CD4-positive, alpha-beta T cell (primary cell): ENCODE results near the gene TEDC2. TPM values are rescaled to one million over a fixed set of nuclear protein-coding genes. Genes with fewer than 3 reads are reported as not detected.

ENCODE experiments used
- ATAC-seq: fragments of 200-7000 bp; cut with Tn5 transposase; one replicate; pipeline ENCODE4 v1.10.0; 2022; ENCODE audit warnings: mild to moderate bottlenecking; ENCODE audit not compliant: poor library complexity
- CTCF ChIA-PET: fragments of 350-600 bp; sonication (Branson Sonifier 250); formaldehyde crosslinking; loops from one replicate; lab custom pipeline; 2021; ENCODE audit warnings: antibody characterized with exemption, inconsistent platforms; lab: Charles Lee
- POLR2A ChIA-PET: fragments of 350-600 bp; sonication (Branson Sonifier 250); formaldehyde crosslinking; loops from one replicate; lab custom pipeline; 2021; ENCODE audit warnings: antibody characterized with exemption, inconsistent platforms; lab: Charles Lee
- DNase-seq, 14 experiments: peaks; one replicate each; pipeline ENCODE4 v3.0.0-alpha.2; 2013 to 2020; ENCODE audit warnings: mixed read lengths in 2 of 14
- H3K27ac ChIP-seq, 2 donors: one replicate each; pipeline versions ENCODE4 v1.5.1 to v1.7.0; 2013; ENCODE audit warnings: low read length in 2 of 2, low read depth in 1 of 2, mild to moderate bottlenecking in 1 of 2
- H3K27me3 ChIP-seq, 2 experiments: 1 replicate in 1 of 2; 2 replicates in 1 of 2; pipeline versions ENCODE4 v1.6.1 to v1.7.0; 2013; ENCODE audit warnings: low read length in 2 of 2, control low read depth in 1 of 2, mild to moderate bottlenecking in 1 of 2, moderate library complexity in 1 of 2; ENCODE audit not compliant: insufficient read depth in 2 of 2, control insufficient read depth in 1 of 2
- H3K36me3 ChIP-seq: one replicate; pipeline ENCODE4 v1.6.1; 2013; ENCODE audit warnings: low read length, control low read depth; ENCODE audit not compliant: insufficient read depth
- H3K4me1 ChIP-seq: one replicate; pipeline ENCODE4 v1.6.1; 2013; ENCODE audit warnings: low read length, control low read depth; ENCODE audit not compliant: insufficient read depth
- H3K4me3 ChIP-seq: one replicate; pipeline ENCODE4 v1.5.1; 2013; ENCODE audit warnings: mild to moderate bottlenecking, low read length, moderate library complexity
- H3K9me3 ChIP-seq, 2 experiments: 1 replicate in 1 of 2; 2 replicates in 1 of 2; pipeline versions ENCODE4 v1.6.1 to v1.7.0; 2013; ENCODE audit warnings: low read length in 2 of 2, mild to moderate bottlenecking in 2 of 2, control low read depth in 1 of 2, moderate library complexity in 1 of 2; ENCODE audit not compliant: control insufficient read depth in 1 of 2, insufficient read depth in 1 of 2
- H3K27ac Mint-ChIP-seq: one replicate; pipeline ENCODE4 v1.8.0; 2020; ENCODE audit warnings: mixed read lengths
- H3K27me3 Mint-ChIP-seq: one replicate; pipeline ENCODE4 v1.8.0; 2021; ENCODE audit warnings: mixed read lengths
- H3K36me3 Mint-ChIP-seq: one replicate; pipeline ENCODE4 v1.8.0; 2021; ENCODE audit warnings: low read depth, mixed read lengths
- H3K4me1 Mint-ChIP-seq: one replicate; pipeline ENCODE4 v1.8.0; 2021; ENCODE audit warnings: low read depth, mixed read lengths
- H3K4me3 Mint-ChIP-seq: one replicate; pipeline ENCODE4 v1.8.0; 2020; ENCODE audit warnings: mild to moderate bottlenecking, mixed read lengths
- H3K9me3 Mint-ChIP-seq: one replicate; pipeline ENCODE4 v1.8.0; 2020; ENCODE audit warnings: mixed read lengths
- CTCF ChIP-seq: fragments of 200-600 bp; IDR thresholded peaks from one replicate; pipeline ENCODE4 v1.8.0; 2022; ENCODE audit warnings: antibody characterized with exemption, mild to moderate bottlenecking
- intact Hi-C, 2 experiments: fragments of 100-400 bp; cut with DNase I in 1 of 2; cut with micrococcal nuclease in 1 of 2; formaldehyde crosslinking; loops; one replicate each; pipeline versions ENCODE4 v1.15.1 to v1.9.0; 2023 to 2025; cut with DNase I, micrococcal nuclease
- total RNA-seq, 174 experiments: library from RNA in 2 of 174; stranded (reverse) in 2 of 174; gene quantifications; one replicate each; pipeline ENCODE4 v1.2.3 and lab custom pipeline; 2021 to 2026

The TEDC2 gene
- total RNA-seq, 2 experiments from 2014 or later, result 0.17 to 0.27 TPM

GRCh38 chr16:2436110-2436509 is 23.8 kb upstream of the TEDC2 start:
- no peak for TF ChIP-seq CTCF
- H3K27ac ChIP-seq, result no peak overlapping the region
- peaks cover 5% of the 10 kb centered on the region for H3K4me1 ChIP-seq
- Mint-ChIP-seq H3K4me3 (no peak overlapping the region), H3K27ac (no peak overlapping the region), H3K27me3 (no peaks in the 10 kb centered on the region), H3K36me3 (peaks cover 10% of the 10 kb centered on the region), H3K9me3 (no peaks in the 10 kb centered on the region), H3K4me1 (no peaks in the 10 kb centered on the region)
- no peaks in the 10 kb centered on the region for H3K9me3 ChIP-seq
- DNase-seq (peak in 1 of 14 experiments; percentile 2), ATAC-seq (no peak)
- ChIA-PET POLR2A (no interaction called here), CTCF (no interaction called here)
- intact Hi-C loops, result no loop called here
- no peak overlapping the region for H3K4me3 ChIP-seq
- H3K36me3 ChIP-seq, result peaks cover 33% of the 10 kb centered on the region
- no peaks in the 10 kb centered on the region for H3K27me3 ChIP-seq

- DNase-seq, result peak in 1 of 14 experiments; percentile 13
- POLR2A ChIA-PET, result no interaction called here
- no peaks in the 10 kb centered on the region for H3K4me1 Mint-ChIP-seq
These were observed 22.7 kb upstream of the TEDC2 start for GRCh38 chr16:2437032-2437790.

GRCh38 chr16:2438121-2438520 is 21.8 kb upstream of the TEDC2 start:
- Histone ChIP-seq H3K36me3 (peaks cover 25% of the 10 kb centered on the region), H3K27me3 (no peaks in the 10 kb centered on the region), H3K4me3 (no peak overlapping the region), H3K9me3 (no peaks in the 10 kb centered on the region), H3K4me1 (peaks cover 5% of the 10 kb centered on the region), H3K27ac (no peak overlapping the region)
- DNase-seq, result peak in 1 of 14 experiments; percentile 5
- no peaks in the 10 kb centered on the region for H3K27me3 Mint-ChIP-seq
- peaks cover 8% of the 10 kb centered on the region for H3K36me3 Mint-ChIP-seq
- ChIA-PET CTCF (no interaction called here), POLR2A (no interaction called here)
- no peak for TF ChIP-seq CTCF
- no peak overlapping the region for H3K27ac Mint-ChIP-seq
- no peaks in the 10 kb centered on the region for H3K9me3 Mint-ChIP-seq
- no peaks in the 10 kb centered on the region for H3K4me1 Mint-ChIP-seq
- intact Hi-C loops, result no loop called here
- no peak for ATAC-seq
- H3K4me3 Mint-ChIP-seq, result no peak overlapping the region

More at GRCh38 chr16:2437032-2437790, 22.7 kb upstream of the TEDC2 start:
- Histone ChIP-seq H3K27me3 (no peaks in the 10 kb centered on the region), H3K36me3 (peaks cover 32% of the 10 kb centered on the region), H3K9me3 (no peaks in the 10 kb centered on the region), H3K27ac (no peak overlapping the region), H3K4me1 (peaks cover 5% of the 10 kb centered on the region), H3K4me3 (no peak overlapping the region)
- CTCF ChIA-PET, result no interaction called here
- Mint-ChIP-seq H3K27me3 (no peaks in the 10 kb centered on the region), H3K9me3 (no peaks in the 10 kb centered on the region), H3K36me3 (peaks cover 10% of the 10 kb centered on the region), H3K27ac (no peak overlapping the region), H3K4me3 (no peak overlapping the region)
- ATAC-seq, result no peak
- intact Hi-C loops, result no loop called here
- no peak for TF ChIP-seq CTCF
